ENCODE data around the gene PLCB3.

The PLCB3 gene

DNA sequence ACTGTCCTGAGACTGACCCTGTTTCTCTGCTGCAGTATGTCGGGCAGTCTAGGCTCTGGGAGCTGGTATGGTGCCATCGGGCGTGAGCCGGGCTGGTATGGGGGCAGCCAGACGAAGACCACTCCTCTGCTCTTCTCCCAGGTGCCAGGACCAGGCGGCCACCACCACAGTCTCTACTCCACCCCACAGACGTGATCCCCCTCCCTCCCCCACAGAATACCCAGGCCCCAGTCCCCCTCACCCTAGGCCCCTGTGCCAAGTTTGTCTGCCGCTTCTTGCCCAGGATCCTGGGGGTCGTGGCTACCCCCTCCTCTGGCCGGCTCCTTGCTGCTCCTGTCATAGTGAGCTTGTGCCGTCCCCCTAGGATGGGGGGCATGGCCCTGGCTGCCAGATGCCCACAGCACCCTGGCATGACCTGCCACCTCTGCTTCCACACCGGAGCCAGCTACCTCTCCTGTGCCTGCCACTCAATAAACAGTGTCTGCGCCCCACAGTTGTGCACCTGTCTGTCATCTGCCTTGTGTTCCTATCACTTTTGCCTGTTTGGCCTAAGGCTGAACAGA lies 37.8 kb downstream of the PLCB3 start:
- no peak for TF ChIP-seq REST (IDR thresholded peaks at IDR 0.05; ENCODE audit: insufficient replicate concordance, low read depth)
- no peak for TF ChIP-seq GABPA (IDR thresholded peaks at IDR 0.05; ENCODE audit: low read depth)
- TF ChIP-seq SPI1 (IDR thresholded peaks at IDR 0.05; ENCODE audit: borderline replicate concordance, low read depth) = no peak
- TF ChIP-seq POLR2AphosphoS5 (IDR thresholded peaks at IDR 0.05; ENCODE audit: low read depth) = no peak
- TF ChIP-seq CTCF (IDR thresholded peaks at IDR 0.05; ENCODE audit: insufficient read depth, low read length) = no peak
- H3K27me3 ChIP-seq (ENCODE audit: insufficient read depth, poor library complexity, severe bottlenecking) = peaks cover 31% of the 10 kb centered on the region
- H3K27ac ChIP-seq (replicated peaks) = no peak overlapping the region
- H3K4me3 ChIP-seq (replicated peaks; ENCODE audit: insufficient read depth, low read length) = no peak overlapping the region
- no peak for DNase-seq (ENCODE audit: low read depth in 1 of 2, low spot score in 1 of 2)

DNA sequence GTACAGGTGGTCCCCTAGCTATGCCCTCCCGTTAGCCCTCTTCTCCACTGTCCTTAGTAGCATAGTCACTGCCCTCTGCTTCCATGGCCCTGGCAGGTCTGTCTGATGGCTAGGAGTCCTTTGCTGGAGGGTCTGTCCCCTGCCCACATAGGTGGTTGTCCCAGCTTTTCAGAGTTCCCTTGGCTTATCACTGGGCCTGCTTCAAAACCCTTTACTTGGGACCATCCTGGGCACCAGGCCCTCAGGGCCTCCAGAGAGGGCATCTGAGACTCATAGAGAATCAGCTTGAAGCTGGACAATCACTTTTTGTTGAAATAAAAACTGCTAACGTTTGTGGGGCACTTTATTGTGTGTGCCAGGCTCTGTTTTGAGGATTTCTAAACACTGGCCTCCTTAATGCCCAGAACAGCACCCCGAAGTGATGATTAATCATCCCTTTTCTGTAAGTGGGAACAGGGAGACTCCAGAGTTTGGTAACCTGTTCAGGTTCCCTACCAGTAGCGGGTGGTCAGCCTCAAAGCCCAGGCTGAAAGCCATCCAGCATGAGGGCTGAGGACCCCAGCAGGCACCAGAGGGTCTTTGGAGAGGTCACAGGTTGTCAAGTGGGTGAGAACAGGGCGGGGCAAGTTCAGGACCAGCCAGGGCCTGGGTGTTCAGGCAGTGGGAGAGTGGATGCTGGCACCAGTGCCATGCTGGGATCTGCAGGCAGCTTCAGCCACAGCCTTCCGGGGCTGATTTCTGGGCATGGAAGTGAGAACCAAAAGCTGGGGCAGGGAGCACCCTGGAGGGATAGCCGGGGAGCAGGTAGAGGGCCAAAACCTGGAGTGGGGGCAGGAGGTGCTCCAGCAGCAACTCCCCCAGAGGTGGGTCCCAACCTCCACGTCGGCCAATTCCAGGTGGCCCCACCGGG lies 39.3 kb downstream of the PLCB3 start:
- Histone ChIP-seq H3K27me3 (ENCODE audit: insufficient read depth, poor library complexity, severe bottlenecking) (peaks cover 42% of the 10 kb centered on the region), H3K4me3 (replicated peaks; ENCODE audit: insufficient read depth, low read length) (no peak overlapping the region), H3K27ac (replicated peaks) (no peak overlapping the region)
- DNase-seq (ENCODE audit: low read depth in 1 of 2, low spot score in 1 of 2) = no peak
- TF ChIP-seq REST (IDR thresholded peaks at IDR 0.05; ENCODE audit: insufficient replicate concordance, low read depth) = no peak
- TF ChIP-seq CTCF (IDR thresholded peaks at IDR 0.05; ENCODE audit: insufficient read depth, low read length) = no peak
- no peak for TF ChIP-seq POLR2AphosphoS5 (IDR thresholded peaks at IDR 0.05; ENCODE audit: low read depth)
- TF ChIP-seq GABPA (IDR thresholded peaks at IDR 0.05; ENCODE audit: low read depth) = no peak
- no peak for TF ChIP-seq SPI1 (IDR thresholded peaks at IDR 0.05; ENCODE audit: borderline replicate concordance, low read depth)

GRCh38 chr11:64291262-64291751 lies 40.0 kb downstream of the PLCB3 start, which contains the start of gene KCNK4:
TSS of gene KCNK4 (plus strand) at chr11:64291302. CDS start at chr11:64293019, 1,717 bp downstream.
- Histone ChIP-seq H3K27ac (replicated peaks) (no peak within 1 kb of the TSS), H3K27me3 (ENCODE audit: insufficient read depth, poor library complexity, severe bottlenecking) (peaks cover 49% of the 10 kb centered on the region)

More at GRCh38 chr11:64291262-64291751, 40.0 kb downstream of the PLCB3 start, which contains the start of gene KCNK4:
- no peak within 1 kb of the TSS for H3K4me3 ChIP-seq (replicated peaks; ENCODE audit: insufficient read depth, low read length)
- TF ChIP-seq SPI1 (IDR thresholded peaks at IDR 0.05; ENCODE audit: borderline replicate concordance, low read depth) = no peak
- no peak for TF ChIP-seq CTCF (IDR thresholded peaks at IDR 0.05; ENCODE audit: insufficient read depth, low read length)
- TF ChIP-seq GABPA (IDR thresholded peaks at IDR 0.05; ENCODE audit: low read depth) = no peak
- TF ChIP-seq POLR2AphosphoS5 (IDR thresholded peaks at IDR 0.05; ENCODE audit: low read depth) = no peak
- no peak for TF ChIP-seq REST (IDR thresholded peaks at IDR 0.05; ENCODE audit: insufficient replicate concordance, low read depth)
- no peak for DNase-seq (ENCODE audit: low read depth in 1 of 2, low spot score in 1 of 2)

All from HL-60 (cell line).